GM18858 (cell line): ENCODE results near the gene ZDHHC9.

ENCODE experiments used
- ATAC-seq: cut with Tn5 transposase; IDR thresholded peaks from one replicate; pipeline ENCODE4 v1.9.1; 2021; ENCODE audit not compliant: unreplicated experiment

ZDHHC9 gene

GRCh38 chrX:129768586-129769466, 74.9 kb downstream of the ZDHHC9 start:
- no peak for ATAC-seq

- no peak for ATAC-seq
Measured at GRCh38 chrX:129768186-129768585, 75.5 kb downstream of the ZDHHC9 start.

GRCh38 chrX:129763666-129764065, 80.0 kb downstream of the ZDHHC9 start:
- ATAC-seq = no peak

- no peak for ATAC-seq
Measured at GRCh38 chrX:129762448-129762847, 81.2 kb downstream of the ZDHHC9 start.

GRCh38 chrX:129761596-129761995, 82.1 kb downstream of the ZDHHC9 start:
- ATAC-seq = no peak

GRCh38 chrX:129760981-129761380, 82.7 kb downstream of the ZDHHC9 start:
- ATAC-seq = no peak

GRCh38 chrX:129760155-129760554, 83.5 kb downstream of the ZDHHC9 start:
- ATAC-seq = no peak

GRCh38 chrX:129759576-129760061, 84.1 kb downstream of the ZDHHC9 start:
- no peak for ATAC-seq

GRCh38 chrX:129755779-129756650, 87.7 kb downstream of the ZDHHC9 start:
- ATAC-seq = no peak

GRCh38 chrX:129754056-129755024, 89.3 kb downstream of the ZDHHC9 start:
- ATAC-seq = no peak
